Measurements from ENCODE around the gene EPB41. TPM values are rescaled to one million over a fixed set of nuclear protein-coding genes. Genes with fewer than 3 reads are reported as not detected.

EPB41 gene
- total and polyA plus RNA-seq, 2 of the 4 experiments (the other 2 are of a cell fraction), result 4.6 to 10.0 TPM

GRCh38 chr1:28888915-28889314 lies 25.5 kb upstream of the EPB41 start:
- H3K27me3 ChIP-seq (ENCODE audit: control insufficient read depth, insufficient read depth, low read length), result peaks cover 8% of the 10 kb centered on the region
- no peak overlapping the region for H2AK5ac ChIP-seq (ENCODE audit: low read depth, low read length)
- no peaks in the 10 kb centered on the region for H3K79me1 ChIP-seq (ENCODE audit: low read depth in 1 of 2, low read length in 2 of 2)
- ChIA-PET POLR2A (ENCODE audit: unreplicated experiment) (no interaction called here), CTCF (no interaction called here)
- WGBS, 2 experiments (ENCODE audit: extremely low coverage in 2 of 2, insufficient read length in 1 of 2), result 100% methylated on average over 2 of the region's 7 CpGs; no CpG with 5 or more reads in 1 of the 2 experiments
- no peak overlapping the region for H4K8ac ChIP-seq (ENCODE audit: low read depth in 2 of 2, low read length in 2 of 2)
- no peak overlapping the region for H3K23ac ChIP-seq (ENCODE audit: low read depth, low read length)
- TF ChIP-seq NFE2L2 (IDR thresholded peaks at IDR 0.05; ENCODE audit: low read depth, low read length) (no peak), BHLHE40 (IDR thresholded peaks at IDR 0.05; ENCODE audit: low read depth, low read length) (no peak), MAZ (IDR thresholded peaks at IDR 0.05; ENCODE audit: borderline replicate concordance, low read depth, low read length) (no peak), RCOR1 (IDR thresholded peaks at IDR 0.05; ENCODE audit: insufficient replicate concordance, low read length) (no peak), MAFK (IDR thresholded peaks at IDR 0.05; ENCODE audit: low read depth, low read length) (no peak), SMC3 (IDR thresholded peaks at IDR 0.05; ENCODE audit: low read depth, low read length) (no peak), ELK1 (IDR thresholded peaks at IDR 0.05; ENCODE audit: borderline replicate concordance, low read depth, low read length) (no peak), MXI1 (IDR thresholded peaks at IDR 0.05; ENCODE audit: borderline replicate concordance, low read depth, low read length) (no peak), RFX5 (IDR thresholded peaks at IDR 0.05; ENCODE audit: low read depth, low read length) (no peak), RAD21 (IDR thresholded peaks at IDR 0.05; ENCODE audit: low read length) (no peak), FOS (IDR thresholded peaks at IDR 0.05; ENCODE audit: low read depth, low read length) (no peak), CHD1 (IDR thresholded peaks at IDR 0.05; ENCODE audit: low read depth, low read length) (no peak), USF2 (IDR thresholded peaks at IDR 0.05; ENCODE audit: low read depth, low read length) (no peak), CTCF (conservative IDR thresholded peaks at IDR 0.05; ENCODE audit: low read depth, low read length) (no peak), CEBPB (IDR thresholded peaks at IDR 0.05; ENCODE audit: low read depth, low read length) (no peak), POLR2A (IDR thresholded peaks at IDR 0.05; ENCODE audit: low read depth, low read length) (no peak)
- no peak overlapping the region for H3K56ac ChIP-seq (ENCODE audit: extremely low read depth, insufficient read depth, low read length)
- H3K9ac ChIP-seq (ENCODE audit: low read depth, low read length), result no peak overlapping the region
- ATAC-seq (ENCODE audit: low read depth) (no peak), DNase-seq (no peak)
- no peak overlapping the region for H4K91ac ChIP-seq (ENCODE audit: insufficient read depth, low read depth, low read length)
- H3K4me3 ChIP-seq (ENCODE audit: insufficient read depth, low read depth, low read length), result no peak overlapping the region
- no peak overlapping the region for H3K27ac ChIP-seq (ENCODE audit: insufficient read depth, low read length)
- no peak overlapping the region for H4K5ac ChIP-seq (ENCODE audit: low read depth, low read length)
- H2AK9ac ChIP-seq (replicated peaks; ENCODE audit: low read depth, low read length, poor library complexity), result no peak overlapping the region
- H3K4me2 ChIP-seq (ENCODE audit: low read depth, low read length), result no peak overlapping the region
- no peak overlapping the region for H2BK15ac ChIP-seq (ENCODE audit: low read depth, low read length)
- dilution Hi-C loops (cut with HindIII; ENCODE audit: low sequenced_read_pairs, unreplicated experiment) (no loop called here), intact Hi-C loops (cut with micrococcal nuclease) (no loop called here), in situ Hi-C loops (cut with MboI; ENCODE audit: low sequenced_read_pairs) (no loop called here)
- H2BK120ac ChIP-seq (ENCODE audit: low read depth, low read length), result no peak overlapping the region
- H3K4me1 ChIP-seq (ENCODE audit: control insufficient read depth, insufficient read depth, low read length), result peaks cover 11% of the 10 kb centered on the region
- no peak overlapping the region for H2AFZ ChIP-seq (replicated peaks; ENCODE audit: low read length, poor library complexity)
- BruUV-seq (replicated peaks), result no TSS peak
- H4K20me1 ChIP-seq (ENCODE audit: insufficient read depth, low read length), result no peaks in the 10 kb centered on the region
- H3K4ac ChIP-seq (ENCODE audit: low read depth, low read length), result no peak overlapping the region
- no peak overlapping the region for H2BK5ac ChIP-seq (ENCODE audit: low read depth, low read length, poor library complexity, severe bottlenecking)
- no peak overlapping the region for H2BK20ac ChIP-seq (ENCODE audit: low read depth, low read length)
- no peaks in the 10 kb centered on the region for H3K9me3 ChIP-seq (ENCODE audit: control insufficient read depth, insufficient read depth, low read length)
- H3K14ac ChIP-seq (replicated peaks; ENCODE audit: low read depth, low read length), result no peak overlapping the region
- H3K18ac ChIP-seq (ENCODE audit: low read depth, low read length), result no peak overlapping the region
- peaks cover 10% of the 10 kb centered on the region; the same call in 1 of the 2 replicates for H3K9me1 ChIP-seq (ENCODE audit: insufficient read depth, low read length)
- no peaks in the 10 kb centered on the region for H3K36me3 ChIP-seq (ENCODE audit: control insufficient read depth, insufficient read depth, low read length)

Data from IMR-90 (cell line).